ENCODE data around the gene CRPPA.
"Not testable (repeated sequence)": the region's sequence is repeated elsewhere in the genome, so short reads cannot be mapped to it uniquely, and the experiment has no call there.

GRCh38 chr7:16383103-16383502, 38.2 kb downstream of the CRPPA start:
- TF ChIP-seq CTCF (IDR thresholded peaks at IDR 0.05; ENCODE audit: borderline replicate concordance, extremely low read depth, low read length, poor library complexity, severe bottlenecking); EZH2 (IDR thresholded peaks at IDR 0.05; ENCODE audit: borderline replicate concordance, low read depth, low read length, severe bottlenecking): not testable (repeated sequence)

All from DND-41 (cell line).